Tibial nerve (tissue), 4 donors: ENCODE results near the gene NEIL1. TPM values are rescaled to one million over a fixed set of nuclear protein-coding genes. Genes with fewer than 3 reads are reported as not detected.
"Not testable (repeated sequence)": the region's sequence is repeated elsewhere in the genome, so short reads cannot be mapped to it uniquely, and the experiment has no call there.

Source experiments
- DNase-seq, 2 donors: peaks; one replicate each; pipeline ENCODE4 v3.0.0-alpha.2; 2019; ENCODE audit warnings: low spot score in 2 of 2
- H3K27ac ChIP-seq, 4 donors: fragments of 200-600 bp; sonication (generic) in 3 of 4; one replicate each; pipeline ENCODE4 v1.5.1; 2017 to 2019; ENCODE audit warnings: mild to moderate bottlenecking in 1 of 4
- H3K27me3 ChIP-seq, 2 donors: fragments of 200-600 bp; sonication (generic) in 1 of 2; one replicate each; pipeline versions ENCODE4 v1.5.1 to v1.6.0; 2017 to 2019
- H3K36me3 ChIP-seq, 3 donors: fragments of 200-600 bp; sonication (generic); one replicate each; pipeline ENCODE4 v1.5.1; 2018 to 2019
- H3K4me1 ChIP-seq, 4 donors: fragments of 200-600 bp; sonication (generic) in 3 of 4; one replicate each; pipeline ENCODE4 v1.5.1; 2017 to 2019
- H3K4me3 ChIP-seq, 4 donors: fragments of 200-600 bp; sonication (generic) in 3 of 4; one replicate each; pipeline ENCODE4 v1.5.1; 2017 to 2019; ENCODE audit warnings: mild to moderate bottlenecking in 1 of 4, moderate library complexity in 1 of 4
- H3K9me3 ChIP-seq, 4 donors: fragments of 200-600 bp; sonication (generic) in 3 of 4; one replicate each; pipeline ENCODE4 v1.5.1; 2017 to 2019
- CTCF ChIP-seq, 5 experiments: fragments of 200-600 bp in 3 of 5; fragments of 450-650 bp in 2 of 5; sonication (generic) in 3 of 5; IDR thresholded peaks; one replicate each; pipeline ENCODE4 v1.5.1; 2016 to 2019; ENCODE audit warnings: antibody characterized with exemption in 5 of 5, mild to moderate bottlenecking in 3 of 5, moderate library complexity in 2 of 5
- EP300 ChIP-seq, 2 donors: sonication (generic); formaldehyde crosslinking; IDR thresholded peaks; one replicate each; pipeline ENCODE4 v1.6.1; 2017; ENCODE audit warnings: antibody characterized with exemption in 2 of 2, mild to moderate bottlenecking in 1 of 2
- POLR2A ChIP-seq, 2 donors: fragments of 450-650 bp; IDR thresholded peaks; one replicate each; pipeline ENCODE4 v1.6.1; 2017; ENCODE audit warnings: antibody characterized with exemption in 2 of 2, mild to moderate bottlenecking in 2 of 2, moderate library complexity in 2 of 2
- WGBS, 2 donors: methylation state at CpG; one replicate each; pipeline ENCODE4 v1.1.5; 2018; 5-methylcytosine and 5-hydroxymethylcytosine counted together
- total RNA-seq, 4 donors: library from RNA; depleted of rRNA; stranded (reverse); fragments of >200 nt; gene quantifications; one replicate each; pipeline ENCODE4 v1.1.0, GENCODE V29; 2016

The NEIL1 gene
- total RNA-seq, 4 donors from 2014 or later: 45.8 to 101 (median 53.6) TPM

GRCh38 chr15:75380773-75381172, 33.9 kb downstream of the NEIL1 start:
- no peak for DNase-seq
- WGBS, 2 donors: 85 to 87% methylated on average over 4 of the region's 4 CpGs

GRCh38 chr15:75383986-75384385, 37.1 kb downstream of the NEIL1 start:
- not testable (repeated sequence) for H3K27ac ChIP-seq, H3K4me1 ChIP-seq, DNase-seq, H3K27me3 ChIP-seq, H3K4me3 ChIP-seq, H3K9me3 ChIP-seq
- peaks cover 2 to 99% (median 23%) of the 10 kb centered on the region in 3 donors for H3K36me3 ChIP-seq
- WGBS, 2 donors: 95 to 96% methylated on average over 5 of the region's 5 CpGs

More at GRCh38 chr15:75380773-75381172, 33.9 kb downstream of the NEIL1 start:
- Histone ChIP-seq H3K9me3 (no peaks in the 10 kb centered on the region), H3K27ac (no peak overlapping the region), H3K4me1 (no peaks in the 10 kb centered on the region), H3K27me3 (no peaks in the 10 kb centered on the region), H3K4me3 (no peak overlapping the region), H3K36me3 (peaks cover 2 to 100% (median 32%) of the 10 kb centered on the region in 3 donors)
- TF ChIP-seq EP300 (IDR thresholded peaks at IDR 0.05) (no peak), CTCF (IDR thresholded peaks at IDR 0.05) (no peak), POLR2A (IDR thresholded peaks at IDR 0.05) (no peak)

- Histone ChIP-seq H3K27me3 (no peaks in the 10 kb centered on the region), H3K4me1 (no peaks in the 10 kb centered on the region), H3K4me3 (no peak overlapping the region), H3K9me3 (no peaks in the 10 kb centered on the region), H3K27ac (no peak overlapping the region), H3K36me3 (peaks cover 3 to 98% (median 28%) of the 10 kb centered on the region in 3 donors)
- TF ChIP-seq POLR2A (IDR thresholded peaks at IDR 0.05): no peak
- no peak for TF ChIP-seq CTCF (IDR thresholded peaks at IDR 0.05)
- TF ChIP-seq EP300 (IDR thresholded peaks at IDR 0.05): no peak
- 85 to 90% methylated on average over 1 of the region's 1 CpG for WGBS, 2 donors
- no peak for DNase-seq
These were observed 43.0 kb downstream of the NEIL1 start for GRCh38 chr15:75389791-75390382.

- Histone ChIP-seq H3K27ac (no peak overlapping the region), H3K36me3 (peaks cover 2 to 97% (median 46%) of the 10 kb centered on the region in 3 donors), H3K9me3 (no peaks in the 10 kb centered on the region), H3K4me3 (no peak overlapping the region), H3K4me1 (no peaks in the 10 kb centered on the region), H3K27me3 (no peaks in the 10 kb centered on the region)
- no peak for DNase-seq
- 68 to 74% methylated on average over 2 of the region's 2 CpGs for WGBS, 2 donors
- no peak for TF ChIP-seq CTCF (IDR thresholded peaks at IDR 0.05)
- no peak for TF ChIP-seq EP300 (IDR thresholded peaks at IDR 0.05)
- no peak for TF ChIP-seq POLR2A (IDR thresholded peaks at IDR 0.05)
These were observed 50.7 kb downstream of the NEIL1 start for GRCh38 chr15:75397494-75397893.

GRCh38 chr15:75403892-75404291, 57.1 kb downstream of the NEIL1 start:
- Histone ChIP-seq H3K27me3 (no peaks in the 10 kb centered on the region), H3K4me3 (no peak overlapping the region), H3K36me3 (peaks cover 3 to 98% (median 25%) of the 10 kb centered on the region in 3 donors), H3K27ac (no peak overlapping the region), H3K9me3 (no peaks in the 10 kb centered on the region), H3K4me1 (no peaks in the 10 kb centered on the region)
- no peak for DNase-seq
- no peak for TF ChIP-seq CTCF (IDR thresholded peaks at IDR 0.05)
- no peak for TF ChIP-seq POLR2A (IDR thresholded peaks at IDR 0.05)
- no peak for TF ChIP-seq EP300 (IDR thresholded peaks at IDR 0.05)
- 89 to 96% methylated on average over 2 of the region's 2 CpGs for WGBS, 2 donors

Other genes starting within 250 kb of the NEIL1 start
- 10 to 100 TPM; 13.8 to 20.1 (median 17.2) TPM for gene C15orf39, start 145.2 kb upstream of the NEIL1 start, total RNA-seq
- gene GOLGA6C, start 88.7 kb upstream of the NEIL1 start, total RNA-seq: 1 to 10 TPM in 1 of 4 donors, under 1 TPM in 1, not detected in 2; 0.63 to 1.5 TPM
- not detected for gene GOLGA6D, start 64.2 kb upstream of the NEIL1 start, total RNA-seq
- gene COMMD4, start 11.0 kb upstream of the NEIL1 start, total RNA-seq: 10 to 100 TPM; 57.1 to 88.5 (median 66.2) TPM
- gene MAN2C1, start 21.6 kb downstream of the NEIL1 start, total RNA-seq: 100 to 1,000 TPM; 319 to 781 (median 366) TPM
- gene SIN3A, start 104.7 kb downstream of the NEIL1 start, total RNA-seq: 10 to 100 TPM; 40.2 to 59.4 (median 43.1) TPM
- gene PTPN9, start 232.3 kb downstream of the NEIL1 start, total RNA-seq: 10 to 100 TPM; 24.3 to 45.0 (median 32.0) TPM